ENCODE data around the gene NAGPA. TPM values are rescaled to one million over a fixed set of nuclear protein-coding genes. Genes with fewer than 3 reads are reported as not detected.

The NAGPA gene
- total and polyA plus RNA-seq, 8 donors, result 3.7 to 10.0 (median 6.6) TPM

GRCh38 chr16:5006348-5007193 is 27.2 kb downstream of the NAGPA start:
- DNase-seq, result no peak
- FAIRE-seq, result no peak
- H3K27me3 ChIP-seq, result no peaks in the 10 kb centered on the region

GRCh38 chr16:5005916-5006315 is 27.8 kb downstream of the NAGPA start:
- ATAC-seq, result no peak
- intact Hi-C loops (cut with DNase I), result no loop called here
- H3K4me3 ChIP-seq, result no peak overlapping the region
- no peak overlapping the region for H3K27ac ChIP-seq
- no peaks in the 10 kb centered on the region for H3K9me3 ChIP-seq
- no peaks in the 10 kb centered on the region for H3K4me1 ChIP-seq
- H3K27me3 ChIP-seq, result no peaks in the 10 kb centered on the region
- H3K36me3 ChIP-seq, result no peaks in the 10 kb centered on the region
- no peak for TF ChIP-seq CTCF (IDR thresholded peaks at IDR 0.05)
- DNase-seq, result no peak
- WGBS, 2 donors, result 68 to 89% methylated on average over 4 of the region's 4 CpGs
- FAIRE-seq, result no peak

More at GRCh38 chr16:5006348-5007193, 27.2 kb downstream of the NAGPA start:
- intact Hi-C loops (cut with DNase I), result no loop called here
- 74 to 78% methylated on average over 22 of the region's 22 CpGs for WGBS, 2 donors
- H3K9me3 ChIP-seq, result no peaks in the 10 kb centered on the region
- TF ChIP-seq CTCF (IDR thresholded peaks at IDR 0.05), result no peak
- ATAC-seq, result no peak
- no peak overlapping the region for H3K27ac ChIP-seq
- H3K36me3 ChIP-seq, result no peaks in the 10 kb centered on the region
- H3K4me1 ChIP-seq, result no peaks in the 10 kb centered on the region
- H3K4me3 ChIP-seq, result no peak overlapping the region

- Histone ChIP-seq H3K4me3 (no peak overlapping the region), H3K27ac (no peak overlapping the region), H3K9me3 (no peaks in the 10 kb centered on the region), H3K27me3 (no peaks in the 10 kb centered on the region), H3K36me3 (no peaks in the 10 kb centered on the region), H3K4me1 (no peaks in the 10 kb centered on the region)
- FAIRE-seq (no peak), DNase-seq (no peak), ATAC-seq (no peak)
- 67 to 83% methylated on average over 5 of the region's 5 CpGs for WGBS, 2 donors
- no peak for TF ChIP-seq CTCF (IDR thresholded peaks at IDR 0.05)
- intact Hi-C loops (cut with DNase I), result no loop called here
Observed at GRCh38 chr16:5004311-5004710, 29.4 kb downstream of the NAGPA start.

GRCh38 chr16:5003828-5004227 is 29.9 kb downstream of the NAGPA start:
- no peak for ATAC-seq
- FAIRE-seq, result no peak
- no peaks in the 10 kb centered on the region for H3K4me1 ChIP-seq
- H3K9me3 ChIP-seq, result no peaks in the 10 kb centered on the region
- DNase-seq, result no peak
- H3K27ac ChIP-seq, result no peak overlapping the region
- H3K4me3 ChIP-seq, result no peak overlapping the region
- intact Hi-C loops (cut with DNase I), result no loop called here
- H3K27me3 ChIP-seq, result no peaks in the 10 kb centered on the region
- no peaks in the 10 kb centered on the region for H3K36me3 ChIP-seq
- WGBS, 2 donors, result 85 to 91% methylated on average over 10 of the region's 10 CpGs
- TF ChIP-seq CTCF (IDR thresholded peaks at IDR 0.05), result no peak

- no peaks in the 10 kb centered on the region for H3K9me3 ChIP-seq
- no peaks in the 10 kb centered on the region for H3K27me3 ChIP-seq
- no peak for TF ChIP-seq CTCF (IDR thresholded peaks at IDR 0.05)
- no peaks in the 10 kb centered on the region for H3K36me3 ChIP-seq
- H3K4me1 ChIP-seq, result no peaks in the 10 kb centered on the region
- FAIRE-seq, result no peak
- intact Hi-C loops (cut with DNase I), result no loop called here
- DNase-seq, result no peak
- WGBS, 2 donors, result 70 to 78% methylated on average over 12 of the region's 12 CpGs
- H3K27ac ChIP-seq, result no peak overlapping the region
- ATAC-seq, result no peak
- no peak overlapping the region for H3K4me3 ChIP-seq
Observed at GRCh38 chr16:5003211-5003610, 30.5 kb downstream of the NAGPA start.
